Hematopoietic multipotent progenitor cell treated with erythropoietin and hydrocortisone succinate and interleukin-3 and kit ligand, for 17 days (in vitro differentiated cells): Measurements from ENCODE around the gene RERE.
A peak's percentile ranks its signal among the peaks of the same experiment; 100 is the strongest.
"Not testable (repeated sequence)": the region's sequence is repeated elsewhere in the genome, so short reads cannot be mapped to it uniquely, and the experiment has no call there.

Experiments used
- DNase-seq: peaks from one replicate; pipeline ENCODE4 v3.0.0-alpha.2; 2015; ENCODE audit warnings: low spot score

Gene RERE

DNA sequence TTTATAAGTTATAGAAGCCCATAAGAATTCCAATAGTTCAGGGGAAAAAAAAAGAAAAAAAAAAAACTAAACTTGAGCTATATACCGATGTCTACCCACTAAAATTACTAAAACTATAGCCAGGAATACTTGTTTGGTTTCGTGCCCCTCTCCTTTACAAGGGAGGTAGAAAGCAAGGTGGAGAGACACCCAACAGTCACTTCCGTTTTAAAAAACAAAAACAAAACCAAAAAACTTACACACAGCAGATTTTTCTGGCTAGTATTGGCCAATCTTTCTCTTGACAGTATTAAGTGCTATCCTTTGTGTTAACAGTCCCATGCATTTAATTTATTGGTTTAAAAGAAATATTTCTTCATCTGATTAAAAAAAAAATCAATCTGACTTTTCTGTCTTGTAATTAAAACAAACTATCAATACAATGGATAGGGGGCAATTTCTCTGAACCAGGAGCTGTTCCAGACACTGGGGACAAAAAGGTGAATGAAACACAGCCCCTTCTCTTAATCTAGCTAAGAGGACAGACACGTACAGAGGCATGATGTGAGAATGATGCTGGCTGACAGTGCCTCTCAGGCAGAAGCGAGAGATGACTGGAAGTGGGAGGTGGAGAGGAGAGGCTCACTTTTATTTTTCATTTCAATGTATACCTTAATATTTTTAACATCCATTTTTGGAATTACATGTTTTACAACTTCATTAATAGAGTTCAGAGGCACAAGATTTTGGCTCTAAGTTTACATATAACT lies 214.8 kb downstream of the RERE start:
- DNase-seq = no peak

DNA sequence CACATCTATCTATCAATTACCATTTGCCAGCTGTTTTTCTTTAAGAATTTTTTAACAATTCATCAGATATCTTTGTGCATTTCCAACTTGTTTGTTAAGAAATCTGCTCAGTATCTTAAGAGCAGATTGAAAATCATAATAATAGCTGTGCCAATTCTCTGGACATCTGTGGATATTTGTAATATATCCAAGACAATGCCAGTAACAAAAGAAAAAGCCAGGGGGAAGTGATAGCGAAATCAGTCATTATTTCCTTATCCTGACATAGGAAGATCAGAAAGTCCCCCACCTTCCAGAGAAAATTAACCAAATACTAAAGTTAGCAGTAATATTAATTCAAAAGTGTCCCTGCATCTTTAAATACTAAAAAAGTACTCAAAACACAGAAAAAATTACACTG lies 217.1 kb downstream of the RERE start:
- DNase-seq = no peak

DNA sequence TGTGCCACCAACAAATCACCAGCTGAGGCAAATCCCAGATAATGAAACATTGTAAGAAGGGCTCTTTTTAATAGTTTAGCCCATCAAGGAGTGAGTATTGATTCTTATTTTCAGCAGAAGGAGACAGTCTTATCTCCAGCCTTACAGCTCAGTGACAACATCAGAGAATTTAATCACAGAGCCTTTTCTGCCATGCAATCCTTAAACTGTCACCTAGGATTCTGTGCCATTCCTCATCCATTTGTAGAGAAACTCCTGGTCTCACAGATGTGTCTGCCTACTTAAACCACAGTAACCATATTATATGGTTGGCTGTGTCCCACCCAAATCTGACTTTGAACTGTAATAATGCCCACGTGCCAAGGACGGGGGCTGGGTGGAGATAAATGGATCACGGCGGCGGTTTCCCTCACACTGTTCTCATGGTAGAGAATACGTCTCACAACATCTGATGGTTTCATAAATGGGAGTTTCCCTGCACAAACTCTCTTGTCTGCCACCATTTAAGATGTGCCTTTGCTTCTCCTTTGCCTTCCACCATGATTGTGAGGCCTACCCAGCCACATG lies 217.7 kb downstream of the RERE start:
- DNase-seq = no peak

DNA sequence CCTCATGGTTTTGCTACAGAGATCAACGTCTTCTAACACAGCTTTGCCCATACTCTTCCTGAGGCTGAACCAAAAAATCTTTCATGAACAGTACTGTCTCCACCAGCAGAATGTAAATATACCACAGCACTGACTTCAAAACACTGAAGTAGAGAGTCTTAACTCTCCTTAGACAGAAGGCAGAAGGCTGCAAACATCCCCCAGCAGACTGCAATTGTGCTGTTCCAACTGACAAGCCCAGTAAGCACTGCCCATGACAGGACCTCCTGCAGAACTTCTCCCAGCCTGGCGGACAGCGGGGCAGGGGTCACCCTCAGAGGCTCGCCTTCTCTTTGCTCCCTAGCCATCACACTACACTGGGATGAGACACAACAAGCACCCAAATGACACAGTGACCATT lies 218.7 kb downstream of the RERE start:
- no peak for DNase-seq

DNA sequence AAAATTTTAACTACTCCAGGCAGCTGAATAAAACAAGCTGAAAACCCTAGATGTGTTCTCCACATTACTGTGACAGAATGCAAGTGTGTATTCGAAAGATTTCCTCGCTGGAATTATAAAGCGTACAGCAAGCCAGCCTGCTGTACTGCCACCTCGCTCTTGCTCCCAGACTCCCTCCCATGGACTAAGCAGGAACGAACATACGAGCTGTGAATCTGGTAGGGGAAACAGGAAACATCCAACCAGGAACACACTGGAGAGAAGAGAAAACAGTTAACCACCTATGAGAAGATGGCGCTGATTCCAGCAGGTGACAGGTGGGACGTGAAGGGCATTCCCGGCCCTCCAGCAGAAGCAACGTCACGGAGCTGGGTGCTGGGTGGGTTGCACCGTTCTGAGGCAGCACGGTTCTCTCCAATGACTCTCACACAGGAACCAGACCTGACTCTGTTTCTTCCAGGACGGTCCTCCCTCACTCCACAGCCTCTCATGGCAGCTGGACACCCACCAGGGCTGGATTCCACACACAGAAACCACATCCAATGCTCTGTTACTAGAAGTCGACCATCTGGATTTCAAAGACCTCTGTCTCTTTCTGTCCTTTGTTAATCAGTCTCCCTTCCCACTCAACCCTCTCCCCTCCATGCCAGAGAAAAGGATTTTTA lies 219.2 kb downstream of the RERE start:
- no peak for DNase-seq

DNA sequence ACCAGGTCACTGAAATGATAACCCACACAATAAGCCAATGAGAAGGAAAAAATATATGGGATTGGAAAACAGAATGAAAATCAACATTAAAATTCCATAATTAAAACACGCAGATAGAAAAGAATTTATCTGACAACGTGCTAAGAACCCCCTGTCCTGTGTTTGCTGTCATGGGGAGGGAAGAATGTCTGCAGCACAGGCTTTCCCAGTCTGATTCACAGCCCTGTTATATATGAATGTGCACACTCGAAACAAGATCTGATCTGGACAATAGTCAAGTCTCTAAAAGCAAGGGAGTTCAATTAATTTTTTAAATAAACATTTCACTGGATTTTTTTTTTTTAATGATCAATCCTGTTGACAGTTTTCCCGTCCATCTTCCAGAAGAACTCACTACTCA lies 220.0 kb downstream of the RERE start:
- DNase-seq = no peak

DNA sequence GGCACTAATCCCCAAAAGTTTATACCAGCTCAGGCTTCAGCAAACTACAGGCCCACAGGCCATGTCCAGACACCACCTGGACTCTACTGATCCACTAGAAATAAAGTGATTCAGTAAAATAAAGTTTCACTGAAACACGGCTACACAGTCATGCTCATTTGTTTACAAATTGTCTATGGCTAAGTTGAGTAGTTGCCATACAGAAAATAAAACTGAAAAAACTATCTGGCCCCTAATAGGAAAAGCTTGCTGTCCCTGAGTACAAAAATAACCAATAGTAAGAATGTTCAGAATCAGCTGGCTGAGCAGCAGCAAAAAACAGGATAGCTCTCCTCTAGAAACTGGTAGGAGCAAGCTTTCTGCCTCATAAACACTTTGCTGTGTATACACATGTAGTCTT lies 221.5 kb downstream of the RERE start:
- DNase-seq = no peak

DNA sequence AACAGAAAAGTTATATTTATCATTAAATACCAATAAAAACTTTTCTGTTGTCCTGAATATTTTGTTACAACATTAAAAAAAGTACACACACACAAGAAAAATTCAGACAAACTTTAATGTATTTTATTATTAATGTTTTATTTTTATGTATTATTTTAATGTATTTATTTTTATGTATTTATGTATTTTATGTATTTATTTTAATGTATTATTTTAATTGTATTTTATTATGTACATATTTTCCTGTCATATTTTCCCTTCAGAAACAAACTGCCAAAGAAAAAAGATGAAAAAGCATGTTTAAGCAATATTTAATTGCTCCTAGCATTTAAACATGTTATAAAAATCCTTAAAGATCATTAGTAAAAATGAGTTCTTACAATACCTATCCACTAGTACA lies 222.1 kb downstream of the RERE start:
- DNase-seq = no peak

DNA sequence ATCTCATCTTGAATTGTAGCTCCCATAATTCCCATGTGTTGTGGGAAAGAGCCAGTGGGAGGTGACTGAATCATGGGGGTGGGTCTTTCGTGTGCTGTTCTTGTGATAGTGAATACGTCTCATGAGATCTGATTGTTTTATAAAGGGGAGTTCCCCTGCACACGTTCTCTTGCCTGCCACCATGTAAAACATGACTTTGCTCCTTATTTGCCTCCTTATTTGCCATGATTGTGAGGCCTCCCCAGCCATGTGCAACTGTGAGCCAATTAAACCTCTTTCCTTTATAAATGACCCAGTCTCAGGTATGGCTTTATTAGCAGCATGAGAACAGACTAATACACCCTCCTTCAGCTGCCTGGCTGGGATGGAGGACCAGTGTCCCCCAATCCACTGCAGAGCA lies 224.1 kb downstream of the RERE start:
- not testable (repeated sequence) for DNase-seq

DNA sequence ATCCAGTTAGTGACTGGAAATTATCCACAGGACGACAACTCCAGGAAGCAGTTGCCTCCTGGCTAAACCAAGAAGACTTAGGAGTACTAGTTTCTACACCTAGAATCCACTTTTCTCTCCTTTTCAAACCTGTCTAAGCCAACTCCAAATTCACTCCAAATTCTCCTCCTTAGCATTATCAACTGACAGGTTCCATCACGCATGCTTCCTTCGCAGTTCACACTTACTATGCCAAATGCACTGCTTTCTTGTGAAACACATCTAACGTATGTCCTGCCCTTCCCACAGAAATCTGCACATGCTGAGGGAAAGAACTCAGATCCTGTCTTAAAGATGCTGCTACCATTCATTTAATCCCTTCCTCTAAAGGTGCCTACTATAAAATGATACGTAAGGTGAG lies 225.9 kb downstream of the RERE start:
- no peak for DNase-seq

DNA sequence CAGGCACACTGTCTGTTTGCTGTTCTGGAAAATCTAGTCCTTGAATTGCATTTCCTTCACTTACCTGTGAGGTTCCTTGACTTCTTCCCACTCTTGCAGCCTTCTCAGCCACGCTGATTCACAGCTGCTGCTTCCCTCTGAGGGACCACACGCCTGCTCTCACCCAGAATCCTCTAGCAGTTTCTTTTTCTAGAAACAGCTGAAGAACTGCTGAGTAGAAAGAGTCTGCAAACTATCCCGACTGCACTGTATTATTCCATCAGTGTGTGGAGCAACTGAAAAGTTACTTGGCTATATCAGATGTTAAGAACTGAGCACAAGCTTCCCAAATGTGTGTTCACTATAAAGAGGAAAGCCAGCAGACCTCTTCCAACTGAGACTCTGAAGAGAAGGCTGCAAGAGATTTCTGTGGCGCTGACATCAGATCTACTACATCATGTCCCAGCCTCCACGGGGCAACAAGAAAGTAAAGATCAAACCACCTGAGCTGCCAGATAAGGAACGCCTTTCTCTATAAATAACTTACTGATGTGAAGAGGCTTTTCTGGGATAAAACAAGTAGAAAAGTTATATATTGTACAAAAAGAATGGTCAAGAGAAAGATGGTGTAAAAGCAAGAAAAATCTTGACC lies 226.6 kb downstream of the RERE start:
- DNase-seq = no peak

DNA sequence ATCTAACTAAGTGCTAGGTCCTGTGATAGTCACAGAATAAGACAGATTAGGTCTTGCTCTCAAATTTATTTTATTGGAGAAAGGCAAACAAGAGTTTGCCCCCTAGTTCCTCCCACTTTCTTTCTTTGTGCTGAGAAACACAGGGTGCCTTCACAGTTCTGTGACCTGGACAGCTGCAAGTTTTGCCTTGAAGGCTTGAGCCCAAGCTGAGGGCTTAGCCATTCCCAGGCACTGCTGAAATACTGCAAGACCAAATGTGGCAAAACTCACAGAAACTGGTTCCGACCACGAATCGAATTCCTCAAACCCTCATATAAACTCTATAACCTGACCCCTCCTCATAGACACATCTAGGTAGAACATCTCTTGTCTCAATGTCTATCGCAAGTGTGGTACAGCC lies 227.9 kb downstream of the RERE start:
- no peak for DNase-seq

DNA sequence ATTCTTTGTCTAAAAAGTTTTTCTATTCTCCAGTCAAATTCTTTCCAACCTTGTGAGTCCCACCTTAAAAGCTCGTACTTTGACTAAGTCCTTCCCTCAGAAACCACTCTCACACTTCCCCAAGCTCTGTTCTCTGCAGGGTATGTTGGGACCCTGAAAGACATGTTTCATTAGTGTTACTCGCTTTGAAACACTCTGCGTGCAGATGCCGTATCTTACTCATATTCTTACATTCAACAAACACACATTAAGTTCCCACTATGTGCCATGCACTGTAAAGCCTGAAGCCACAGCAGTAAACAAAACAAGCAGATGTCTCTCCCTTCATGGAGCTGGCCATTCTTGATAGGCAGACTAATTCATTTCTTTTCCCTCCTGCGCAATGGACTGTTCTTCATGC lies 229.7 kb downstream of the RERE start:
- no peak for DNase-seq

DNA sequence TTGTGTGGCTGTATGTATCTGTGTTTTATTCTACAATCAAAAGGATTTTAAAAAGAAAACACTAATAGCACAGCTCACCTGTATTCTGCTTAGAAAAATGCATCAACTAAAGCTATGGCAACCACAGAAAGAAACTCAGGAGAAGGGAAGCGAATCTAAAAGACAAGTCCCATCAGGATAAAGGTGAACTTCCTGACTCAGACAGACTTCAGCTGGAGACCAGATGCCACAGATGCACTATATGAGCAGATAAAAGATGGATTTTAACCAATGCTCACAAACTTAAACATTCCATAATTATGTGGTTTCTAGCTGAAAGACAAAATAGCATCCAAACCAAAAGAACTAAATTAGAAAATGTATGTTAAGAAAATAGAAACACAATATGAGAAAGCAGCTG lies 231.0 kb downstream of the RERE start:
- no peak for DNase-seq

DNA sequence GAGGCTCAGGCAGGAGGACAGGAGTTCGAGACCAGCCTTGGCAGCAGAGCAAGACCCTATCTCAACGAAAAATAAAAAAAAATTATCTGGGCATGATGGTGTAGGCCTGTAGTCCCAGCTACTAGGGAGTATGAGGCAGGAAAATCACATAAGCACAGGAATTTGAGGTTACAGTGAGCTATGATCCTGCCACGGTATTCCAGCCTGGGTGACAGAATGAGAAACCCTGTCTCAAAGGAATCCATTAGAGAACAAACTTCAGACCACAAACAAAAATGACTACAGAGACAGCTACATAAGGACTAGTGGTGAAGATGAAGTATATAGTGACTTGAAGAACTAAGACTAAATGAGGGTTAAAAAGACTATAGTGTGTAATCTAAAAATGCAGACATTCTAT lies 233.1 kb downstream of the RERE start:
- DNase-seq = no peak

DNA sequence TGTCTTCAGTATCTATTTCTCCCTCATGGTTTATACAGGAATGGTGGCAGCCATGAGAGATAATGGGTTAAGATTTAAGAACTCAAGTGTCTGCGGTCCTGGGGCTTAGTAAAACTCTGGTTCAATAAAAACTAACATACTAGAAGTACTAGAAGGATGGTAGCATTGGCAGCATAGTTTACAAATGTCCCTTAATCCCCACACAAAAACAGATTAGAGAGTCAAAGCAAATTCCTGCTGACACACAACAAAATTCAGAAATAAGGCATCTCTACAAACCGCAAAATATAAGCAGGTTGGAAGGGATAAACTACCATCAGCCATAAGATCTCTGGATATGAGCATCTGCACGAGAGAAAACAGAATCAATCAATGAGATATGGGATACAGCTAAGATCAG lies 234.4 kb downstream of the RERE start:
- no peak for DNase-seq

DNA sequence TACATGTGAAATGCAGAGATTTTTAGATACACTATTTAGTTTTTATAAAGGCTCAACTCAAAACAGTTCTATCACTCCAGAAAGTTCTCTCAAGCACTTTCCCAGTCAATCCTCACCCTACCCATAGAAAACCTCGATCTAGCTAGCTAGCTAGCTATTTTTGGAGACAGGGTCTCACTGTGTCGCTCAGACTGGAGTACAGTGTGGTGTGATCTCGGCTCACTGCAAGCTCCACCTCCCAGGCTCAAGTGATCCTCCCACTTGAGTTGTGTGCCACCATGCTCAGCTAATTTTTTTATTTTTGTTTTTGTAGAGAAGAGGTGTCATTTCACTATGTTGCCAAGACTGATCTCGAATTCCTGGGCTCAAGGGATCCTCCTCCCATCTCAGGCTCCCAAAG lies 236.9 kb downstream of the RERE start:
- DNase-seq = no peak

DNA sequence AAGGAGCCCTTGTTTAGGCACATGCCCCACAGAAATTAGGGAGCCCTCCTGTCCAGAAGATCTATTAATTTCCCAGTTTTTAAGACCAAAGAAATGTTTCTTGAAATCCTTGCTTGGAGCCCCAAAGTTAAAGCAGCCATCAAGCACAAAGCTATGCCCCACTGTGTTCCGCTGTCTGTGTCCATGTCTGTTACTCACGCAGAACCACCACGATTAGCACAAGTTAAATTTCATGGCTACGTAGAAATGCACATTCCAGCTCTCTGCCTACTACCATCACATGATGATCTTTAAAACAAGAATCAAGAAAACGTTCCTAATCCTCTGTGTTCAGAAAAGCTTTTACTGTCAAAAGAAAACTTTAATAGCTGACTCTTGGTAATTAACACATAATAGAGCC lies 238.5 kb downstream of the RERE start:
- no peak for DNase-seq

DNA sequence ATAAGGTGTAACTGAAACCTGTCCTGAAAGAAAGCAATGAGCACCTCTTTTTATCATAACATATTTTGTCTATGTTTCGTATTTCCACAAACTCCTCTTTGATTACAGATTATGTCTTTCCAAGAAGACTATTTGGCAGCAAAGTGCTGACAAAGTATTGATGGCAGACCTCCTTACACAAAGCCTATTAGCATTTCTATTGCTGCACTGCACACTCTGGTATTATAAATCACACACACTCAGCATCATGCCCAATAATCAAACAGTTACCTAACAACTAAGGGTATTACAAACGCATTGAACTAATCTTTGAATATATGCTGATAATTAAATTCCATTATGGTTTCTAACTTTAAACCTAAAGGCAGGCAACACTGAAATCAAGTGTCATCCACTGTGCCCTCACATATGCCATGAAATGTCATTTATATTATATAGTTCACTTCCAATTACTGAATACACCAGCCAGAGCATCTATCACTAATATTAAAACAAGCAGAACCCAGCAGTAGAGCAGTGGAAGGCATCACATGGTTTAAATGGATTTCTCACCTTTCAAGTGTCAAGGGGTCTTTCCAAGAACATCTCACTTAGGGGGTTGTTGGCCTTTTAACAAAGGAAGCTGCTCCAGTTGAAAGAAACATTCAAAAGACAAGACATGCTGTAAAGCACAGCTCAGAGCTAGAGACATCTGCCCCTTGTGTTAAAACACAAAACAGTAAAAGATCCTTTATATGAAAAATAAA lies 239.1 kb downstream of the RERE start:
- no peak for DNase-seq

DNA sequence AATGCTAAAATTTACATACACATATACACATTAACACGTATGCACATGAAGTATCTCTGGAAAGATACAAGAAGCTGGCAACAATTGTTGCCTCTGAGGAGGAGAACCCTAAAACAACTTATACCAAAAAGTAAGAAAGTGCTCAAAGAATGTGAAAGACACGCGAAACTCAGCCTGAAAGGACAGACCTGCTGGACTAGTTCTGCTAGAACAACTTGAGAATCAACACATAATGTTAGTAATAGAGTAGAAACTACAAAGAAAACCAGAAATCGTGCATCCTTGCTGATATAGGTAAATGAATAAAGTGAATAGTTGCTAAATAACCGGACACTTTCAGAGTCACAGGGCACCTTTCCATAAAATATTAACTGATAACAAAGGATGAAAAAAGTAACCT lies 242.5 kb downstream of the RERE start:
- DNase-seq = no peak

DNA sequence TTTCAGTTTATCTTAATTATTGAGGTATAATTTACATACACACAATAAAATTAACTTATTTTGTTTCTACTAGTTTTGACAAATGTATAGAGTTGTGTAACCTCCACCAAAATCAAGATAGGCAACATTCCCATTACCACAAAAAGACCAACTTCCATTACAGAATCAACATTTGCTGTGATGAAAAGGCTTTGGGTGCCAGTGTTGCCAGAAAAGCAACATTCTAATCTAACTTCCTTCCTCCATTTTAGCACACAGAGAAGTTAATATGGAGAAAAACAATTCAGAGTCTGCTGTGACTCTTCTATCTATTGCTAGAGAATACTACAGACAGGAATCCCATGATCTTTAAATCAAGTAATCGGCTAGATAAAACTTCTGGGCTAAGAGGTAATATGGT lies 245.3 kb downstream of the RERE start:
- no peak for DNase-seq

DNA sequence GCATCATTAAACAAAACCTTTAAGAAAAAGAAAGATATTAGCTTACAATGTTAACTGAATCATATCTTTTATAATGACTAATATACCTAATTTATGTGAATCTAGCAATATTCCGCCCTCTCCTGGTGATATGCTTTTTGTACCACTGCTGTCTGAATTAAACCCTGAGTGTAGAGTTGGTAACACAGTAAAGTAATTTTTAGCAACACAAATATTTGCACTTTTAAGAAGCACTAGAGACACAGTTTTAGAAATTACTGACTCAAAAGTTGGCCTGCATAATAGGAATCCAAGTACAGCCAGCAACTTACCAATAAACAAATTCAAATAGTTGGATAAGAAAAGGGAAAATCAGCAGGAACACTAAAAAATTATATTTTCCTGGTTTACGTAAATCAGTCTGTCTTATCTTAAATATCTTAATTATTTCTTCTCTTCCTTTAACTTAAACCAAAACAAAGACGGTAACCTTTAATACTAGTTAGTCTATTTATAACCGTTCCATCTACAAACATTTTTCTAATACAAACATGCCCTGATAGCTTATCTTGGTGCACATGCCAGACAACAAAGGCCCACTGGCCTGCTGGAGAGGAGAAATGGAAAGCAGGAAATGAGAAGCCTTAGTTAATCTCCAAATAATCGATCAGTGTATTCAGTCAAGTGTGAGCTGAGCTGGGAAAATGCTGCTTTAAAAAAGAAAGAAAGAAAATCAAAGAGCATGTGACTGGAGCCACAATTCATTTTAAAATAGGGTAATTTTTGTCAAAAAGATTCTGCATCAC lies 246.0 kb downstream of the RERE start:
- peak; percentile 15 for DNase-seq
